ENCODE measurements around the gene ABHD17C. TPM values are rescaled to one million over a fixed set of nuclear protein-coding genes. Genes with fewer than 3 reads are reported as not detected.

The ABHD17C gene
- polyA plus RNA-seq, 1 donor (not counting 4 experiments of a cell fraction or from before 2014, with no cell fraction given), result 23.3 TPM

DNA sequence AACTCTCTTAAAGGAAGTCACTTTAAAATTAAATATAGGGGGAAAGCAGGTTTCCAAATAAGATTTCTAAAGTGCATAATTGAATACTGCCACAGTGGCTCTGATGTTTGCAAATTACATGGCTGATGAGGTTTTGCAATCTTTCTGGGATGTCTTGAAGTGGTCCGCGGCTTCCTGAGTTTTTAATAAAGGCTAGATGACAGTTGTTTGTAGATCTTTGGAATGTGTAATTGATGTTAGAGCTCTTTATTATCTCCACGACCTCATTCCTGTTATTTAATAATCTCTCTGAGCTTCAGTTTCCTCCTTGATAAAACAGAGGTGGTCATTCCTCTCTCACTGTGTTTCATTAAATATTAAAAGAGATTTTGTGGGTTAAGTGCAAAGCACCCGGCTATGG, 57.1 kb downstream of the ABHD17C start:
- TF ChIP-seq, protein P1, sequence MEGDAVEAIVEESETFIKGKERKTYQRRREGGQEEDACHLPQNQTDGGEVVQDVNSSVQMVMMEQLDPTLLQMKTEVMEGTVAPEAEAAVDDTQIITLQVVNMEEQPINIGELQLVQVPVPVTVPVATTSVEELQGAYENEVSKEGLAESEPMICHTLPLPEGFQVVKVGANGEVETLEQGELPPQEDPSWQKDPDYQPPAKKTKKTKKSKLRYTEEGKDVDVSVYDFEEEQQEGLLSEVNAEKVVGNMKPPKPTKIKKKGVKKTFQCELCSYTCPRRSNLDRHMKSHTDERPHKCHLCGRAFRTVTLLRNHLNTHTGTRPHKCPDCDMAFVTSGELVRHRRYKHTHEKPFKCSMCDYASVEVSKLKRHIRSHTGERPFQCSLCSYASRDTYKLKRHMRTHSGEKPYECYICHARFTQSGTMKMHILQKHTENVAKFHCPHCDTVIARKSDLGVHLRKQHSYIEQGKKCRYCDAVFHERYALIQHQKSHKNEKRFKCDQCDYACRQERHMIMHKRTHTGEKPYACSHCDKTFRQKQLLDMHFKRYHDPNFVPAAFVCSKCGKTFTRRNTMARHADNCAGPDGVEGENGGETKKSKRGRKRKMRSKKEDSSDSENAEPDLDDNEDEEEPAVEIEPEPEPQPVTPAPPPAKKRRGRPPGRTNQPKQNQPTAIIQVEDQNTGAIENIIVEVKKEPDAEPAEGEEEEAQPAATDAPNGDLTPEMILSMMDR (optimal IDR thresholded peaks at IDR 0.05 in 1 of 3, IDR thresholded peaks at IDR 0.05 in 1 of 3, conservative IDR thresholded peaks at IDR 0.05 in 1 of 3; ENCODE audit: extremely low read depth in 1 of 3, insufficient read depth in 2 of 3, low read length in 3 of 3), result no peak
- no peak for TF ChIP-seq EZH2 (IDR thresholded peaks at IDR 0.05; ENCODE audit: low read length)
- Histone ChIP-seq H3K79me2 (ENCODE audit: control insufficient read depth, insufficient read depth, low read length) (peaks cover 13% of the 10 kb centered on the region), H3K4me2 (ENCODE audit: control insufficient read depth, extremely low read depth, insufficient read depth, low read depth, low read length) (no peak overlapping the region), H2AFZ (ENCODE audit: control insufficient read depth, low read length) (no peak overlapping the region), H4K20me1 (ENCODE audit: control insufficient read depth, extremely low read depth, insufficient read depth, low read length) (no peaks in the 10 kb centered on the region), H3K27ac (ENCODE audit: control insufficient read depth, insufficient read depth, low read length) (no peak overlapping the region), H3K9me1 (ENCODE audit: control insufficient read depth, extremely low read depth, insufficient read depth, low read length) (peaks cover under 1% of the 10 kb centered on the region), H3K9me3 (ENCODE audit: control insufficient read depth, low read depth, low read length) (no peaks in the 10 kb centered on the region), H3K4me3 (ENCODE audit: control insufficient read depth in 2 of 3, extremely low read depth in 1 of 3, insufficient read depth in 2 of 3, low read depth in 1 of 3, low read length in 3 of 3) (no peak overlapping the region), H3K27me3 (ENCODE audit: control insufficient read depth, extremely low read depth, insufficient read depth, low read length) (no peaks in the 10 kb centered on the region), H3K4me1 (ENCODE audit: control insufficient read depth, extremely low read depth, insufficient read depth, low read length) (peaks cover 3% of the 10 kb centered on the region), H3K36me3 (ENCODE audit: control insufficient read depth in 2 of 2, extremely low read depth in 1 of 2, insufficient read depth in 2 of 2, low read length in 2 of 2) (peaks cover 11 to 18% of the 10 kb centered on the region in 2 experiments), H3K9ac (ENCODE audit: control insufficient read depth, extremely low read depth, insufficient read depth, low read length) (no peak overlapping the region)
- dilution Hi-C loops (cut with MboI; ENCODE audit: extremely low pct_ligation_motif_present, low sequenced_read_pairs), result no loop called here
- FAIRE-seq (no peak), DNase-seq (ENCODE audit: low read depth, low spot score) (no peak)

DNA sequence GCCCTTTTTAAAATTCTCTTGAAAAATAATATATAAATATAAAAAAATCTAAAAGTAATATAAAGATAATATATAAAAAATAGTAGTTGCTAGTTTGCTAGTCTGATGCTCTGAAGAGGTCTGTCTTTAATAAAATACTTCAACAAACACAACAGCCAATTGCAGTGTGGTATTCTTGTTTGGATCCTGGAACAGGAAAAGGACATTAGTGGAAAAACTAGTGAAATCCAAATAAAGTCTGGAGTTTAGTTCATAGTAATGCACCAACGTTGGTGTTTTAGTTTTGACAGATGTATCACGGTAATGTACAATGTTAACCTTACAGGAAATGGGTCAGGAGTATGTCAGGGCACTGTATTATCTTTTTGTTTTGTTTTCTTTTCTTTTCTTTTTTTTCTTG, 58.1 kb downstream of the ABHD17C start:
- DNase-seq (ENCODE audit: low read depth, low spot score) (no peak), FAIRE-seq (no peak)
- TF ChIP-seq EZH2 (IDR thresholded peaks at IDR 0.05; ENCODE audit: low read length), result no peak
- TF ChIP-seq, protein P1 (optimal IDR thresholded peaks at IDR 0.05 in 1 of 3, IDR thresholded peaks at IDR 0.05 in 1 of 3, conservative IDR thresholded peaks at IDR 0.05 in 1 of 3; ENCODE audit: extremely low read depth in 1 of 3, insufficient read depth in 2 of 3, low read length in 3 of 3), result no peak
- H3K4me3 ChIP-seq (ENCODE audit: control insufficient read depth in 2 of 3, extremely low read depth in 1 of 3, insufficient read depth in 2 of 3, low read depth in 1 of 3, low read length in 3 of 3), result no peak overlapping the region
- no peak overlapping the region for H3K4me2 ChIP-seq (ENCODE audit: control insufficient read depth, extremely low read depth, insufficient read depth, low read depth, low read length)
- no peak overlapping the region for H3K9ac ChIP-seq (ENCODE audit: control insufficient read depth, extremely low read depth, insufficient read depth, low read length)
- no peaks in the 10 kb centered on the region for H3K9me3 ChIP-seq (ENCODE audit: control insufficient read depth, low read depth, low read length)
- H3K9me1 ChIP-seq (ENCODE audit: control insufficient read depth, extremely low read depth, insufficient read depth, low read length), result no peaks in the 10 kb centered on the region
- peaks cover 11 to 18% of the 10 kb centered on the region in 2 experiments for H3K36me3 ChIP-seq (ENCODE audit: control insufficient read depth in 2 of 2, extremely low read depth in 1 of 2, insufficient read depth in 2 of 2, low read length in 2 of 2)
- peaks cover 3% of the 10 kb centered on the region for H3K4me1 ChIP-seq (ENCODE audit: control insufficient read depth, extremely low read depth, insufficient read depth, low read length)
- H3K27me3 ChIP-seq (ENCODE audit: control insufficient read depth, extremely low read depth, insufficient read depth, low read length), result no peaks in the 10 kb centered on the region
- H3K79me2 ChIP-seq (ENCODE audit: control insufficient read depth, insufficient read depth, low read length), result peaks cover 3% of the 10 kb centered on the region
- no peak overlapping the region for H3K27ac ChIP-seq (ENCODE audit: control insufficient read depth, insufficient read depth, low read length)
- no peaks in the 10 kb centered on the region for H4K20me1 ChIP-seq (ENCODE audit: control insufficient read depth, extremely low read depth, insufficient read depth, low read length)
- H2AFZ ChIP-seq (ENCODE audit: control insufficient read depth, low read length), result no peak overlapping the region
- dilution Hi-C loops (cut with MboI; ENCODE audit: extremely low pct_ligation_motif_present, low sequenced_read_pairs), result no loop called here

All from keratinocyte (primary cell).